GM12878 (cell line): ENCODE results near the gene IGSF6. TPM values are rescaled to one million over a fixed set of nuclear protein-coding genes. Genes with fewer than 3 reads are reported as not detected.
"Not testable (repeated sequence)": the region's sequence is repeated elsewhere in the genome, so short reads cannot be mapped to it uniquely, and the experiment has no call there.

ENCODE experiments used
- ATAC-seq: fragments of 200-7000 bp; cut with Tn5 transposase; 3 replicates; pipeline ENCODE4 v1.9.1; 2020; ENCODE audit warnings: mild to moderate bottlenecking, moderate library complexity
- BruUV-seq: library from RNA; stranded (reverse); fragments of 400-500 nt; replicated peaks from 2 replicates; lab custom pipeline; 2021; lab: Mats Ljungman, UMichigan
- CTCF ChIA-PET: fragments of 300-600 bp; sonication (Branson Sonifier 250); formaldehyde crosslinking; extraction: SDS; loops from one replicate; lab custom pipeline; 2021; ENCODE audit warnings: inconsistent platforms; lab: Yijun Ruan, JAX
- POLR2A ChIA-PET: fragments of 350-600 bp; formaldehyde crosslinking; extraction: SDS; loops from one replicate; lab custom pipeline; 2021; ENCODE audit warnings: inconsistent platforms; lab: Charles Lee
- RAD21 ChIA-PET: fragments of 300-600 bp; sonication (Branson Sonifier 250); formaldehyde crosslinking; loops from one replicate; lab custom pipeline; 2023; ENCODE audit warnings: antibody characterized with exemption; ENCODE audit not compliant: unreplicated experiment; lab: Charles Lee
- SMC1A ChIA-PET: fragments of 300-600 bp; sonication (Branson Sonifier 250); formaldehyde crosslinking; loops from one replicate; lab custom pipeline; 2023; ENCODE audit not compliant: unreplicated experiment, uncharacterized antibody; lab: Charles Lee
- DNase-seq: peaks from one replicate; pipeline ENCODE4 v3.0.0-alpha.2; 2011; ENCODE audit warnings: low read depth, low spot score
- FAIRE-seq: peaks from 3 replicates; lab custom pipeline; 2011; peaks lifted over from hg19 to GRCh38; lab: Jason Lieb, UNC
- H2AFZ ChIP-seq: 2 replicates; pipeline ENCODE4 v1.6.0; 2011; ENCODE audit warnings: low read depth, low read length, control low read depth; ENCODE audit not compliant: control insufficient read depth
- H3K27ac ChIP-seq: 2 replicates; pipeline ENCODE4 v1.5.1; 2011; ENCODE audit warnings: control low read depth; ENCODE audit not compliant: control insufficient read depth, insufficient read depth
- H3K27me3 ChIP-seq, 2 experiments: replicated peaks in 1 of 2; 2 replicates each; pipeline versions ENCODE4 v1.6.0 to v1.6.1; 2011; ENCODE audit warnings: low read length in 1 of 2; ENCODE audit not compliant: control insufficient read depth in 2 of 2, insufficient read depth in 2 of 2
- H3K36me3 ChIP-seq, 2 experiments: 2 replicates each; pipeline ENCODE4 v1.5.1; 2011; ENCODE audit warnings: low read length in 1 of 2; ENCODE audit not compliant: control insufficient read depth in 2 of 2, insufficient read depth in 2 of 2
- H3K4me1 ChIP-seq: 2 replicates; pipeline ENCODE4 v1.6.1; 2011; ENCODE audit warnings: mild to moderate bottlenecking, low read length, moderate library complexity, mixed read lengths; ENCODE audit not compliant: control insufficient read depth, insufficient read depth
- H3K4me2 ChIP-seq: 2 replicates; pipeline ENCODE4 v1.6.0; 2011; ENCODE audit warnings: control low read depth; ENCODE audit not compliant: control insufficient read depth, insufficient read depth
- H3K4me3 ChIP-seq: fragments of 200-600 bp; sonication (generic); 2 replicates; pipeline ENCODE4 v1.5.1; 2016
- H3K79me2 ChIP-seq: 2 replicates; pipeline ENCODE4 v1.6.0; 2011; ENCODE audit warnings: low read length; ENCODE audit not compliant: control insufficient read depth, insufficient read depth
- H3K9ac ChIP-seq: 2 replicates; pipeline ENCODE4 v1.8.0; 2011; ENCODE audit warnings: low read length, control low read depth, mixed read lengths; ENCODE audit not compliant: control insufficient read depth, insufficient read depth
- H3K9me3 ChIP-seq: replicated peaks from 3 replicates; pipeline ENCODE4 v1.5.1; 2011; ENCODE audit warnings: mild to moderate bottlenecking, low read length; ENCODE audit not compliant: control insufficient read depth, insufficient read depth
- H4K20me1 ChIP-seq: 2 replicates; pipeline ENCODE4 v1.6.0; 2011; ENCODE audit not compliant: control insufficient read depth, insufficient read depth
- WGBS: methylation state at CpG from one replicate; pipeline ENCODE4 v1.1.6; 2016; ENCODE audit warnings: low lambda C conversion rate; ENCODE audit not compliant: insufficient replicate concordance, insufficient coverage; ENCODE audit errors: missing lambda C conversion rate; 5-methylcytosine and 5-hydroxymethylcytosine counted together
- in situ Hi-C: fragments of 300-500 bp; cut with MboI; formaldehyde crosslinking; loops from 9 replicates; pipeline ENCODE4 v1.14.3; 2018; ENCODE audit warnings: mixed read lengths
- intact Hi-C: fragments of 100-400 bp; cut with micrococcal nuclease; formaldehyde crosslinking; loops from one replicate; pipeline ENCODE4 v1.14.2; 2022; ENCODE audit not compliant: unreplicated experiment
- polyA plus RNA-seq, 11 experiments: library from polyadenylated mRNA; depleted of rRNA in 4 of 11; unstranded in 6 of 11; stranded (reverse) in 5 of 11; fragments of >200 nt; fragmentation: Nextera tagmentation in 4 of 11; fragmentation: Illumina TruSeq in 1 of 11; extraction: Ambion mirVana in 4 of 11; extraction: Trizol in 1 of 11; gene quantifications; 1 replicate in 1 of 11; 2 replicates in 10 of 11; pipeline versions ENCODE4 v1.2.1 to v1.2.3, GENCODE V29; 2011 to 2016; ENCODE audit warnings: inconsistent platforms in 2 of 11, missing spikeins in 2 of 11, low read depth in 1 of 11
- total RNA-seq, 4 experiments: library from RNA; depleted of rRNA in 3 of 4; stranded (reverse); fragments of >200 nt in 3 of 4; fragmentation: Illumina TruSeq in 1 of 4; extraction: Trizol in 1 of 4; gene quantifications; 2 replicates each; pipeline versions ENCODE4 v1.2.1 to v1.2.3, GENCODE V29; 2013 to 2021

The IGSF6 gene
- total and polyA plus RNA-seq, 10 of the 15 experiments (the other 5 are each of a cell fraction or from before 2014, with no cell fraction given): 0.32 to 1.2 (median 0.72) TPM

DNA sequence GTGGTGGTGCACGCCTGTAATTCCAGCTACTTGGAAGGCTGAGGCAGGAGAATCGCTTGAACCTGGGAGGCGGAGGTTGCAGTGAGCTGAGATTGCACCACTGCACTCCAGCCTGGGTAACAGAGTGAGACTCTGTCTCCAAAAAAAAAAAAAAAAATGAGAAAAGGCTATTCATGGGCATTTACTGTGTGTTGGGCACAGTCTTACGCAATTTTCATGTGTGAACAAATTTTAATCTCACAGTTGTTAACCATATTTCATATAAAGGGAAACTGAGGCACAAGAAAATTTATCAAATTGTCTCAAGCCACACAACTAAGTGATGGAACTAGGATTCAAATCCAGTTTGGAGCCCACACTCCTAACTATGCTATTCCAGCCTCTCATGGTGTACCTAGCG lies 28.3 kb upstream of the IGSF6 start:
- H3K4me1 ChIP-seq, H3K9me3 ChIP-seq, H3K9ac ChIP-seq, BruUV-seq, in situ Hi-C loops, POLR2A ChIA-PET, H3K27me3 ChIP-seq, ATAC-seq, H3K27ac ChIP-seq, H3K79me2 ChIP-seq, FAIRE-seq, DNase-seq, H3K36me3 ChIP-seq, H4K20me1 ChIP-seq, H3K4me2 ChIP-seq, H2AFZ ChIP-seq, H3K4me3 ChIP-seq: not testable (repeated sequence)
- WGBS: 64% methylated on average over 5 of the region's 5 CpGs
- ChIA-PET SMC1A (interaction anchor here (1.3 to 3.4 kb wide), 2 partner anchors 20 to 23 kb away, joined by 4 to 14 read pairs; no protein-coding TSS in a partner anchor), CTCF (interaction anchor here (0.7 to 1.2 kb wide), 3 partner anchors 13 to 1382 kb away, joined by 3 to 4 read pairs (median 3); no protein-coding TSS in a partner anchor), RAD21 (interaction anchor here (0.9 kb wide), 1 partner anchor 26 kb away, joined by 3 read pairs; no protein-coding TSS in a partner anchor)
- intact Hi-C loops: loop anchor here (2.0 kb wide), 1 partner anchor 20 kb away; no protein-coding TSS in a partner anchor

DNA sequence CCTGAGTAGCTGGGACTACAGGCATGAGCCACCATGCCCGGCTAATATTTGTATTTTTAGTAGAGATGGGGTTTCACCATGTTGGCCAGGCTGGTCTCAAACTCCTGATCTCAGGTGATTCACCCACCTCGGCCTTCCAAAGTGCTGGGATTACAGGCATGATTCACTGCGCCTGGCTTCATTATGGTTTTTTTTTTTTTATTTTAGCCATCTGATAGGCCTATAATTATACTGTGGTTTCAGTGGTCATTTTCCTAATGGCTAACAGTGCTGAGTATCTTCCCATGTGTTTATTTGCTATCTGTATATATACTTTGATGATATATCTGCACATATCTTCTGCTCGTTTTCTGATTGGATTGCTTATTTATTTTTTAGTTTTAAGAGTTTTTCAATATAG lies 22.0 kb upstream of the IGSF6 start:
- CTCF ChIA-PET: interaction anchor here (2.8 kb wide), 1 partner anchor 17 kb away, joined by 11 read pairs; no protein-coding TSS in a partner anchor
- not testable (repeated sequence) for H3K36me3 ChIP-seq

More for the DNA sequence above, 22.0 kb upstream of the IGSF6 start:
- H4K20me1 ChIP-seq, H3K27ac ChIP-seq, ATAC-seq, H2AFZ ChIP-seq, BruUV-seq, intact Hi-C loops, POLR2A ChIA-PET, H3K4me1 ChIP-seq, FAIRE-seq, DNase-seq, H3K27me3 ChIP-seq, H3K9ac ChIP-seq, RAD21 ChIA-PET, H3K4me3 ChIP-seq, H3K4me2 ChIP-seq, H3K79me2 ChIP-seq, H3K9me3 ChIP-seq, in situ Hi-C loops: not testable (repeated sequence)
- SMC1A ChIA-PET: interaction anchor here (0.7 kb wide), 1 partner anchor 515 kb away, joined by 3 read pairs; no protein-coding TSS in a partner anchor
- WGBS: 44% methylated on average over 4 of the region's 4 CpGs
